K562 (cell line): ENCODE results near the gene TAF15.

Experiments used
- ATF6 ChIP-seq: sonication (generic); formaldehyde crosslinking; IDR thresholded peaks from 2 replicates; pipeline ENCODE4 v1.4.0; 2020; ENCODE audit warnings: mild to moderate bottlenecking, missing genetic modification reagents
- CREB1 ChIP-seq, 2 experiments: sonication (generic) in 1 of 2; formaldehyde crosslinking in 1 of 2; IDR thresholded peaks; 2 replicates each; pipeline versions ENCODE4 v1.6.1 to v1.8.0; 2012 to 2022; ENCODE audit warnings: inconsistent platforms in 1 of 2, mild to moderate bottlenecking in 1 of 2, missing genetic modification reagents in 1 of 2, moderate library complexity in 1 of 2
- RBM39 ChIP-seq: fragments of 200-400 bp; formaldehyde crosslinking; optimal IDR thresholded peaks from 2 replicates; pipeline ENCODE3; 2018; ENCODE audit warnings: low read depth, low read length
- SRSF1 ChIP-seq: fragments of 200-400 bp; formaldehyde crosslinking; IDR thresholded peaks from 2 replicates; pipeline ENCODE4 v1.6.1; 2017; ENCODE audit warnings: mild to moderate bottlenecking, low read depth, low read length, moderate library complexity
- TCF7 ChIP-seq: sonication (generic); IDR thresholded peaks from 2 replicates; pipeline ENCODE4 v1.6.1; 2016; ENCODE audit warnings: antibody characterized with exemption, borderline replicate concordance
- XRCC3 ChIP-seq: fragments of 450-650 bp; IDR thresholded peaks from 2 replicates; pipeline ENCODE4 v1.6.1; 2017; ENCODE audit warnings: mild to moderate bottlenecking, moderate library complexity
- ZNF121 ChIP-seq: sonication (generic); formaldehyde crosslinking; conservative IDR thresholded peaks from 2 replicates; pipeline ENCODE4 v1.8.0; 2022; ENCODE audit warnings: missing genetic modification reagents
- TF ChIP-seq, protein P1 (sequence below), 3 experiments: IDR thresholded peaks in 2 of 3; conservative IDR thresholded peaks in 1 of 3; 2 replicates each; pipeline ENCODE4 v1.5.1; 2011 to 2012; ENCODE audit warnings: low read length in 3 of 3, mild to moderate bottlenecking in 3 of 3, control low read depth in 2 of 3, improper control_type of control experiment in 1 of 3, inconsistent platforms in 1 of 3, low read depth in 1 of 3, mixed read lengths in 1 of 3, moderate library complexity in 1 of 3; ENCODE audit not compliant: insufficient read depth in 2 of 3
- TF ChIP-seq, protein P2 (sequence below): fragments of 450-650 bp; IDR thresholded peaks from 2 replicates; pipeline ENCODE4 v1.6.1; 2016
- TF ChIP-seq, protein P3 (sequence below): IDR thresholded peaks from 3 replicates; pipeline ENCODE4 v1.6.1; 2011; ENCODE audit warnings: borderline replicate concordance, mild to moderate bottlenecking, moderate library complexity; ENCODE audit not compliant: insufficient read length; ENCODE audit errors: extremely low read depth
- TF ChIP-seq, protein P4 (sequence below): sonication (generic); formaldehyde crosslinking; IDR thresholded peaks from 2 replicates; pipeline ENCODE4 v1.5.0; 2020; ENCODE audit warnings: missing genetic modification reagents

- TF ChIP-seq, protein P1, sequence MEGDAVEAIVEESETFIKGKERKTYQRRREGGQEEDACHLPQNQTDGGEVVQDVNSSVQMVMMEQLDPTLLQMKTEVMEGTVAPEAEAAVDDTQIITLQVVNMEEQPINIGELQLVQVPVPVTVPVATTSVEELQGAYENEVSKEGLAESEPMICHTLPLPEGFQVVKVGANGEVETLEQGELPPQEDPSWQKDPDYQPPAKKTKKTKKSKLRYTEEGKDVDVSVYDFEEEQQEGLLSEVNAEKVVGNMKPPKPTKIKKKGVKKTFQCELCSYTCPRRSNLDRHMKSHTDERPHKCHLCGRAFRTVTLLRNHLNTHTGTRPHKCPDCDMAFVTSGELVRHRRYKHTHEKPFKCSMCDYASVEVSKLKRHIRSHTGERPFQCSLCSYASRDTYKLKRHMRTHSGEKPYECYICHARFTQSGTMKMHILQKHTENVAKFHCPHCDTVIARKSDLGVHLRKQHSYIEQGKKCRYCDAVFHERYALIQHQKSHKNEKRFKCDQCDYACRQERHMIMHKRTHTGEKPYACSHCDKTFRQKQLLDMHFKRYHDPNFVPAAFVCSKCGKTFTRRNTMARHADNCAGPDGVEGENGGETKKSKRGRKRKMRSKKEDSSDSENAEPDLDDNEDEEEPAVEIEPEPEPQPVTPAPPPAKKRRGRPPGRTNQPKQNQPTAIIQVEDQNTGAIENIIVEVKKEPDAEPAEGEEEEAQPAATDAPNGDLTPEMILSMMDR (IDR thresholded peaks at IDR 0.05 in 2 of 3, conservative IDR thresholded peaks at IDR 0.05 in 1 of 3; ENCODE audit: insufficient read depth in 2 of 3, low read depth in 1 of 3, low read length in 3 of 3): no peak
- TF ChIP-seq, protein P2, sequence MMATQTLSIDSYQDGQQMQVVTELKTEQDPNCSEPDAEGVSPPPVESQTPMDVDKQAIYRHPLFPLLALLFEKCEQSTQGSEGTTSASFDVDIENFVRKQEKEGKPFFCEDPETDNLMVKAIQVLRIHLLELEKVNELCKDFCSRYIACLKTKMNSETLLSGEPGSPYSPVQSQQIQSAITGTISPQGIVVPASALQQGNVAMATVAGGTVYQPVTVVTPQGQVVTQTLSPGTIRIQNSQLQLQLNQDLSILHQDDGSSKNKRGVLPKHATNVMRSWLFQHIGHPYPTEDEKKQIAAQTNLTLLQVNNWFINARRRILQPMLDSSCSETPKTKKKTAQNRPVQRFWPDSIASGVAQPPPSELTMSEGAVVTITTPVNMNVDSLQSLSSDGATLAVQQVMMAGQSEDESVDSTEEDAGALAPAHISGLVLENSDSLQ: no peak
- TF ChIP-seq, protein P3, sequence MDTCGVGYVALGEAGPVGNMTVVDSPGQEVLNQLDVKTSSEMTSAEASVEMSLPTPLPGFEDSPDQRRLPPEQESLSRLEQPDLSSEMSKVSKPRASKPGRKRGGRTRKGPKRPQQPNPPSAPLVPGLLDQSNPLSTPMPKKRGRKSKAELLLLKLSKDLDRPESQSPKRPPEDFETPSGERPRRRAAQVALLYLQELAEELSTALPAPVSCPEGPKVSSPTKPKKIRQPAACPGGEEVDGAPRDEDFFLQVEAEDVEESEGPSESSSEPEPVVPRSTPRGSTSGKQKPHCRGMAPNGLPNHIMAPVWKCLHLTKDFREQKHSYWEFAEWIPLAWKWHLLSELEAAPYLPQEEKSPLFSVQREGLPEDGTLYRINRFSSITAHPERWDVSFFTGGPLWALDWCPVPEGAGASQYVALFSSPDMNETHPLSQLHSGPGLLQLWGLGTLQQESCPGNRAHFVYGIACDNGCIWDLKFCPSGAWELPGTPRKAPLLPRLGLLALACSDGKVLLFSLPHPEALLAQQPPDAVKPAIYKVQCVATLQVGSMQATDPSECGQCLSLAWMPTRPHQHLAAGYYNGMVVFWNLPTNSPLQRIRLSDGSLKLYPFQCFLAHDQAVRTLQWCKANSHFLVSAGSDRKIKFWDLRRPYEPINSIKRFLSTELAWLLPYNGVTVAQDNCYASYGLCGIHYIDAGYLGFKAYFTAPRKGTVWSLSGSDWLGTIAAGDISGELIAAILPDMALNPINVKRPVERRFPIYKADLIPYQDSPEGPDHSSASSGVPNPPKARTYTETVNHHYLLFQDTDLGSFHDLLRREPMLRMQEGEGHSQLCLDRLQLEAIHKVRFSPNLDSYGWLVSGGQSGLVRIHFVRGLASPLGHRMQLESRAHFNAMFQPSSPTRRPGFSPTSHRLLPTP: no peak
- TF ChIP-seq ZNF121 (CRISPR knock-in tag) (no peak), CREB1 (IDR thresholded peaks at IDR 0.05) (no peak), CREB1 (CRISPR knock-in tag; IDR thresholded peaks at IDR 0.05) (no peak), TCF7 (no peak), RBM39 (no peak), SRSF1 (no peak), XRCC3 (no peak), ATF6 (CRISPR knock-in tag) (no peak)
- TF ChIP-seq, protein P4, sequence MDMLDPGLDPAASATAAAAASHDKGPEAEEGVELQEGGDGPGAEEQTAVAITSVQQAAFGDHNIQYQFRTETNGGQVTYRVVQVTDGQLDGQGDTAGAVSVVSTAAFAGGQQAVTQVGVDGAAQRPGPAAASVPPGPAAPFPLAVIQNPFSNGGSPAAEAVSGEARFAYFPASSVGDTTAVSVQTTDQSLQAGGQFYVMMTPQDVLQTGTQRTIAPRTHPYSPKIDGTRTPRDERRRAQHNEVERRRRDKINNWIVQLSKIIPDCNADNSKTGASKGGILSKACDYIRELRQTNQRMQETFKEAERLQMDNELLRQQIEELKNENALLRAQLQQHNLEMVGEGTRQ (CRISPR knock-in tag): no peak
Observed at GRCh38 chr17:35844547-35844946, 35.3 kb downstream of the TAF15 start.
